ENCODE results near the gene INTS12. TPM values are rescaled to one million over a fixed set of nuclear protein-coding genes. Genes with fewer than 3 reads are reported as not detected.

INTS12 gene, protein sequence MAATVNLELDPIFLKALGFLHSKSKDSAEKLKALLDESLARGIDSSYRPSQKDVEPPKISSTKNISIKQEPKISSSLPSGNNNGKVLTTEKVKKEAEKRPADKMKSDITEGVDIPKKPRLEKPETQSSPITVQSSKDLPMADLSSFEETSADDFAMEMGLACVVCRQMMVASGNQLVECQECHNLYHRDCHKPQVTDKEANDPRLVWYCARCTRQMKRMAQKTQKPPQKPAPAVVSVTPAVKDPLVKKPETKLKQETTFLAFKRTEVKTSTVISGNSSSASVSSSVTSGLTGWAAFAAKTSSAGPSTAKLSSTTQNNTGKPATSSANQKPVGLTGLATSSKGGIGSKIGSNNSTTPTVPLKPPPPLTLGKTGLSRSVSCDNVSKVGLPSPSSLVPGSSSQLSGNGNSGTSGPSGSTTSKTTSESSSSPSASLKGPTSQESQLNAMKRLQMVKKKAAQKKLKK
- 14.5 to 19.4 TPM (median 15.0 TPM) in 5 replicates for total RNA-seq (2022; extraction: Qiagen RNA extraction; ENCODE audit: low read depth)

GRCh38 chr4:105708181-105709080, at the start of gene INTS12, which contains the start of gene GSTCD:
TSS of gene INTS12 (minus strand) at chr4:105708689. CDS start at chr4:105700005, 8,684 bp downstream.
TSS of gene GSTCD (plus strand) at chr4:105708784. CDS start at chr4:105717614, 8,830 bp downstream.

Other genes starting within 250 kb of the INTS12 start
- gene PPA2, start 234.6 kb downstream of the INTS12 start, total RNA-seq (2022; extraction: Qiagen RNA extraction; ENCODE audit: low read depth) = 55.0 to 93.3 TPM (median 75.6 TPM) in 5 replicates
- gene ARHGEF38, start 156.1 kb downstream of the INTS12 start, total RNA-seq (2022; extraction: Qiagen RNA extraction; ENCODE audit: low read depth) = not detected in 5 replicates
- 4.0 to 7.4 TPM (median 7.0 TPM) in 5 replicates for gene GSTCD, start 95 bp upstream of the INTS12 start, total RNA-seq (2022; extraction: Qiagen RNA extraction; ENCODE audit: low read depth)
- gene NPNT, start 186.8 kb upstream of the INTS12 start, total RNA-seq (2022; extraction: Qiagen RNA extraction; ENCODE audit: low read depth) = 0.22 to 0.60 TPM (median 0.37 TPM) in 5 replicates

Data from A549 treated with ZK216348 at 1 μM for 4 hours (cell line).